H9 (cell line): ENCODE data around the gene NKAPL. TPM values are rescaled to one million over a fixed set of nuclear protein-coding genes. Genes with fewer than 3 reads are reported as not detected.

ENCODE experiments used
- DNase-seq: peaks from one replicate; pipeline ENCODE4 v3.0.0-alpha.2; 2017
- H2AFZ ChIP-seq: one replicate; pipeline ENCODE4 v1.6.1; 2013; ENCODE audit warnings: mild to moderate bottlenecking, low read length, control low read depth, moderate library complexity
- H2AK5ac ChIP-seq: 2 replicates; pipeline ENCODE4 v1.6.1; 2013; ENCODE audit warnings: low read length, control low read depth, mixed read lengths; ENCODE audit not compliant: insufficient read length
- H2BK120ac ChIP-seq: one replicate; pipeline ENCODE4 v1.6.1; 2013; ENCODE audit warnings: low read depth, mild to moderate bottlenecking, low read length, control low read depth, inconsistent platforms; ENCODE audit not compliant: poor library complexity, severe bottlenecking
- H2BK12ac ChIP-seq: 2 replicates; pipeline ENCODE4 v1.6.1; 2013; ENCODE audit warnings: low read length, control low read depth, mixed read lengths, low read depth; ENCODE audit not compliant: insufficient read length
- H2BK15ac ChIP-seq: 2 replicates; pipeline ENCODE4 v1.6.1; 2013; ENCODE audit warnings: low read depth, low read length, control low read depth
- H2BK20ac ChIP-seq: one replicate; pipeline ENCODE4 v1.6.1; 2013; ENCODE audit warnings: low read depth, mild to moderate bottlenecking, low read length, control low read depth, inconsistent platforms; ENCODE audit not compliant: poor library complexity, severe bottlenecking
- H2BK5ac ChIP-seq: 2 replicates; pipeline ENCODE4 v1.6.1; 2013; ENCODE audit warnings: low read length, control low read depth, mixed read lengths; ENCODE audit not compliant: insufficient read length
- H3K14ac ChIP-seq: 2 replicates; pipeline ENCODE4 v1.6.1; 2013; ENCODE audit warnings: low read length, control low read depth; ENCODE audit not compliant: insufficient read depth
- H3K18ac ChIP-seq: 2 replicates; pipeline ENCODE4 v1.6.1; 2013; ENCODE audit warnings: low read depth, mild to moderate bottlenecking, mixed read lengths, low read length, control low read depth; ENCODE audit not compliant: insufficient read length
- H3K23ac ChIP-seq: 2 replicates; pipeline ENCODE4 v1.6.1; 2013; ENCODE audit warnings: low read length, control low read depth, mixed read lengths, low read depth; ENCODE audit not compliant: insufficient read length
- H3K23me2 ChIP-seq: 2 replicates; pipeline ENCODE4 v1.6.1; 2013; ENCODE audit warnings: low read depth, mild to moderate bottlenecking, mixed read lengths, low read length, control low read depth; ENCODE audit not compliant: insufficient read length, poor library complexity, severe bottlenecking
- H3K27ac ChIP-seq: 2 replicates; pipeline ENCODE4 v1.5.1; 2013; ENCODE audit warnings: low read length, control low read depth, mixed read lengths, low read depth; ENCODE audit not compliant: insufficient read length
- H3K27me3 ChIP-seq: 2 replicates; pipeline ENCODE4 v1.6.1; 2013; ENCODE audit warnings: low read length, control low read depth, inconsistent platforms; ENCODE audit not compliant: insufficient read depth
- H3K4ac ChIP-seq: 2 replicates; pipeline ENCODE4 v1.6.1; 2013; ENCODE audit warnings: low read depth, mild to moderate bottlenecking, control low read depth, inconsistent platforms, low read length, moderate library complexity
- H3K4me1 ChIP-seq: 2 replicates; pipeline ENCODE4 v1.6.1; 2013; ENCODE audit warnings: low read length, control low read depth, inconsistent platforms; ENCODE audit not compliant: insufficient read depth
- H3K4me2 ChIP-seq: 2 replicates; pipeline ENCODE4 v1.6.1; 2013; ENCODE audit warnings: low read length, control low read depth, mixed read lengths; ENCODE audit not compliant: insufficient read length, insufficient read depth
- H3K56ac ChIP-seq: 2 replicates; pipeline ENCODE4 v1.6.1; 2013; ENCODE audit warnings: low read depth, mild to moderate bottlenecking, mixed read lengths, low read length, control low read depth; ENCODE audit not compliant: insufficient read length
- H3K79me1 ChIP-seq: 2 replicates; pipeline ENCODE4 v1.6.1; 2013; ENCODE audit warnings: low read depth, mild to moderate bottlenecking, moderate library complexity, low read length, control low read depth, inconsistent platforms; ENCODE audit not compliant: insufficient read depth, poor library complexity, severe bottlenecking
- H3K79me2 ChIP-seq: 2 replicates; pipeline ENCODE4 v1.6.1; 2013; ENCODE audit warnings: low read length, control low read depth, inconsistent platforms; ENCODE audit not compliant: insufficient read depth
- H3K9ac ChIP-seq: 2 replicates; pipeline ENCODE4 v1.6.1; 2013; ENCODE audit warnings: low read length, control low read depth, mixed read lengths; ENCODE audit not compliant: insufficient read length; ENCODE audit errors: extremely low read depth
- H3K9me3 ChIP-seq: one replicate; pipeline ENCODE4 v1.6.1; 2013; ENCODE audit warnings: low read depth, low read length, inconsistent platforms; ENCODE audit not compliant: control insufficient read depth
- H3T11ph ChIP-seq: one replicate; pipeline ENCODE4 v1.6.1; 2013; ENCODE audit warnings: mild to moderate bottlenecking, low read length, control low read depth, inconsistent platforms
- H4K20me1 ChIP-seq: one replicate; pipeline ENCODE4 v1.6.1; 2013; ENCODE audit not compliant: control insufficient read depth, insufficient read length, insufficient read depth
- H4K5ac ChIP-seq: 2 replicates; pipeline ENCODE4 v1.6.1; 2013; ENCODE audit warnings: low read depth, mild to moderate bottlenecking, mixed read lengths, low read length, control low read depth; ENCODE audit not compliant: insufficient read length
- H4K8ac ChIP-seq: replicated peaks from 2 replicates; pipeline ENCODE4 v1.6.1; 2013; ENCODE audit warnings: low read length, control low read depth, mixed read lengths, low read depth; ENCODE audit not compliant: insufficient read length
- H4K91ac ChIP-seq: 2 replicates; pipeline ENCODE4 v1.6.1; 2013; ENCODE audit warnings: low read depth, mild to moderate bottlenecking, moderate library complexity, mixed read lengths, low read length, control low read depth; ENCODE audit not compliant: insufficient read length
- H3K27ac Mint-ChIP-seq, 3 experiments: 2 replicates in 2 of 3; 3 replicates in 1 of 3; pipeline ENCODE4 v1.8.0; 2020 to 2021; ENCODE audit warnings: mixed read lengths in 3 of 3, mild to moderate bottlenecking in 1 of 3, moderate library complexity in 1 of 3
- H3K27me3 Mint-ChIP-seq: 2 replicates; pipeline ENCODE4 v1.8.0; 2021; ENCODE audit warnings: low read depth, mild to moderate bottlenecking, moderate library complexity, mixed read lengths
- H3K36me3 Mint-ChIP-seq, 3 experiments: 2 replicates in 2 of 3; 3 replicates in 1 of 3; pipeline ENCODE4 v1.8.0; 2020 to 2021; ENCODE audit warnings: low read depth in 3 of 3, mixed read lengths in 3 of 3; ENCODE audit not compliant: insufficient read depth in 1 of 3
- H3K4me1 Mint-ChIP-seq, 2 experiments: 2 replicates each; pipeline ENCODE4 v1.8.0; 2020; ENCODE audit warnings: mixed read lengths in 2 of 2
- H3K4me3 Mint-ChIP-seq, 2 experiments: 2 replicates in 1 of 2; 3 replicates in 1 of 2; pipeline ENCODE4 v1.8.0; 2020 to 2021; ENCODE audit warnings: mild to moderate bottlenecking in 2 of 2, mixed read lengths in 2 of 2, moderate library complexity in 1 of 2
- H3K9me3 Mint-ChIP-seq, 2 experiments: 2 replicates in 1 of 2; 3 replicates in 1 of 2; pipeline ENCODE4 v1.8.0; 2020; ENCODE audit warnings: mild to moderate bottlenecking in 2 of 2, mixed read lengths in 2 of 2, moderate library complexity in 1 of 2
- CTCF ChIP-seq: fragments of 200-600 bp; sonication (generic); conservative IDR thresholded peaks from 3 replicates; pipeline ENCODE4 v1.8.0; 2021; ENCODE audit warnings: antibody characterized with exemption, mild to moderate bottlenecking
- WGBS: extraction: QIAGEN DNeasy Blood & Tissue Kit; methylation state at CpG from one replicate; pipeline ENCODE4 v1.1.7; 2013; ENCODE audit warnings: missing lambda C conversion rate, low lambda C conversion rate, mixed read lengths; ENCODE audit not compliant: insufficient read length; ENCODE audit errors: extremely low coverage; 5-methylcytosine and 5-hydroxymethylcytosine counted together
- total RNA-seq: library from RNA; stranded (reverse); gene quantifications from 2 replicates; pipeline ENCODE4 v1.2.1, GENCODE V29; 2021

NKAPL gene
- total RNA-seq, 1 experiment from 2014 or later: not detected

GRCh38 chr6:28267695-28268059 is 8.6 kb downstream of the NKAPL start:
- H3K27me3 Mint-ChIP-seq: peaks cover 4% of the 10 kb centered on the region
- no peak overlapping the region for H3K27ac Mint-ChIP-seq
- Histone ChIP-seq H3K4ac (no peak overlapping the region), H3K14ac (no peak overlapping the region), H3K18ac (no peak overlapping the region), H2BK12ac (no peak overlapping the region), H4K5ac (no peak overlapping the region), H3K56ac (no peak overlapping the region), H3T11ph (no peak overlapping the region), H2BK15ac (no peak overlapping the region), H3K27me3 (no peaks in the 10 kb centered on the region), H2AFZ (no peak overlapping the region), H2BK20ac (no peak overlapping the region), H4K91ac (no peak overlapping the region), H3K4me2 (peak overlapping the region; percentile 66), H2BK120ac (no peak overlapping the region), H3K9me3 (no peaks in the 10 kb centered on the region), H2AK5ac (no peak overlapping the region), H3K79me1 (no peaks in the 10 kb centered on the region), H3K23ac (no peak overlapping the region), H4K20me1 (no peaks in the 10 kb centered on the region), H3K4me1 (no peaks in the 10 kb centered on the region), H2BK5ac (no peak overlapping the region), H3K27ac (no peak overlapping the region), H3K23me2 (peaks cover 4% of the 10 kb centered on the region), H4K8ac (no peak overlapping the region), H3K9ac (peak overlapping the region; percentile 54), H3K79me2 (no peaks in the 10 kb centered on the region; the same call in 1 of the 2 replicates)
- DNase-seq: no peak
- H3K4me1 Mint-ChIP-seq: peaks cover 0 to 3% of the 10 kb centered on the region in 2 experiments; a peak in 2 of 4 replicates
- 100% methylated on average over 1 of the region's 1 CpG for WGBS
- H3K36me3 Mint-ChIP-seq: peaks cover 0 to 8% (median 8%) of the 10 kb centered on the region in 3 experiments; a peak in 4 of 7 replicates
- no peaks in the 10 kb centered on the region for H3K9me3 Mint-ChIP-seq
- H3K4me3 Mint-ChIP-seq: no peak overlapping the region
- TF ChIP-seq CTCF: no peak
